Left lung (tissue), 10 donors: ENCODE data around the gene PRDM10. TPM values are rescaled to one million over a fixed set of nuclear protein-coding genes. Genes with fewer than 3 reads are reported as not detected.

ENCODE experiments used
- ATAC-seq: fragments of 200-7000 bp; cut with Tn5 transposase; one replicate; pipeline ENCODE4 v1.9.1; 2020; ENCODE audit warnings: moderate library complexity
- DNase-seq, 4 donors: peaks; one replicate each; pipeline ENCODE4 v3.0.0-alpha.2; 2013 to 2020
- H3K27ac ChIP-seq, 2 donors: fragments of 200-600 bp; sonication (generic) in 1 of 2; one replicate each; pipeline versions ENCODE4 v1.5.0 to v1.8.0; 2020 to 2021
- H3K27me3 ChIP-seq, 2 donors: fragments of 200-600 bp; sonication (generic) in 1 of 2; one replicate each; pipeline versions ENCODE4 v1.5.0 to v1.8.0; 2020 to 2021
- H3K36me3 ChIP-seq, 2 donors: fragments of 200-600 bp; sonication (generic) in 1 of 2; one replicate each; pipeline versions ENCODE4 v1.5.0 to v1.8.0; 2020 to 2021
- H3K4me1 ChIP-seq, 2 donors: fragments of 200-600 bp; one replicate each; pipeline ENCODE4 v1.8.0; 2021
- H3K4me3 ChIP-seq, 2 donors: fragments of 200-600 bp; sonication (generic) in 1 of 2; one replicate each; pipeline versions ENCODE4 v1.5.0 to v1.8.0; 2020 to 2021; ENCODE audit warnings: mild to moderate bottlenecking in 1 of 2
- H3K9me3 ChIP-seq, 2 donors: fragments of 200-600 bp; sonication (generic) in 1 of 2; one replicate each; pipeline versions ENCODE4 v1.5.0 to v1.8.0; 2020 to 2021
- intact Hi-C, 2 donors: fragments of 100-400 bp; cut with DNase I; formaldehyde crosslinking; loops; one replicate each; pipeline versions ENCODE4 v1.11.2 to v1.14.2; 2022
- polyA plus RNA-seq, 6 donors: library from polyadenylated mRNA; unstranded; fragments of 120-200 nt; gene quantifications; one replicate each; pipeline ENCODE4 v1.2.1, GENCODE V29; 2013; ENCODE audit not compliant: insufficient read length in 6 of 6
- total RNA-seq, 2 donors: library from RNA; stranded (reverse); fragmentation: NEBNext Ultra II Directional; extraction: Animal tissue kit (Norgen Biotek cat#: 25700); gene quantifications; one replicate each; pipeline ENCODE4 v1.2.1, GENCODE V29; 2021
- TF ChIP-seq, protein P1 (sequence below), 2 donors: fragments of 200-600 bp; sonication (generic) in 1 of 2; IDR thresholded peaks; one replicate each; pipeline versions ENCODE4 v1.5.0 to v1.8.0; 2021; ENCODE audit warnings: antibody characterized with exemption in 2 of 2
- donor health status: DM: no; HTN: yes; CAD: no.
- donor health status: DM: no; HTN: no; CAD: no.

PRDM10 gene
- total and polyA plus RNA-seq, 8 donors = 8.0 to 15.9 (median 10.6) TPM

DNA sequence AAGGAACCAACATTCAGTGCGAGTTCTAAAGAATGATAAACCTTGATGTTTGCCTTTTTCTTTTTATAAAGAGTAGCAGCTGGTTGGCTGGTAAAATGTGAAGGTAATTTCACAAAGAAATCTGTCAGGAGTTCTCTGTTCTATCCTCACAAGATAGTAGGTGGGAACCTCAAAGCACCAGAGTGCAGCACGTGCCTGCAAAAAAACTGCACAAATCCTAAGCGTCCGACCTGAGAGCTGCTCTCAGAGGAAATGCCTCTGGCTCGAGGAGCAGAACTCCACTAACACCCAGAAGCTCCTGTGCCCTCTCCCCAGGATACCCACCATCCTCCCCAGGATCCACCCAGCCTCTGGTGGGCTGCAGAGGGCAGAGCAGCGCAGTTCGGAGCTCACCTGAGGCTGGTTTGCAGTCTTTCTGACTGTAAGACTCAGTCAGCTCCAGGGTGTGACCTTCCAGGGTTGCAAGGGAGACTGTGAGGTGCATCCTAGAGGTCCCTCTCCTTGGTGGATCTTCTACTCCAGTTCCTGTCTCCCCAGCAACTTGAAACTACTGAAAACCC, 23.5 kb downstream of the PRDM10 start:
- Histone ChIP-seq H3K4me1 (peaks cover 0 to 6% of the 10 kb centered on the region in 2 donors), H3K36me3 (no peaks in the 10 kb centered on the region), H3K4me3 (no peak overlapping the region), H3K27me3 (no peaks in the 10 kb centered on the region), H3K9me3 (no peaks in the 10 kb centered on the region), H3K27ac (no peak overlapping the region)
- TF ChIP-seq, protein P1, sequence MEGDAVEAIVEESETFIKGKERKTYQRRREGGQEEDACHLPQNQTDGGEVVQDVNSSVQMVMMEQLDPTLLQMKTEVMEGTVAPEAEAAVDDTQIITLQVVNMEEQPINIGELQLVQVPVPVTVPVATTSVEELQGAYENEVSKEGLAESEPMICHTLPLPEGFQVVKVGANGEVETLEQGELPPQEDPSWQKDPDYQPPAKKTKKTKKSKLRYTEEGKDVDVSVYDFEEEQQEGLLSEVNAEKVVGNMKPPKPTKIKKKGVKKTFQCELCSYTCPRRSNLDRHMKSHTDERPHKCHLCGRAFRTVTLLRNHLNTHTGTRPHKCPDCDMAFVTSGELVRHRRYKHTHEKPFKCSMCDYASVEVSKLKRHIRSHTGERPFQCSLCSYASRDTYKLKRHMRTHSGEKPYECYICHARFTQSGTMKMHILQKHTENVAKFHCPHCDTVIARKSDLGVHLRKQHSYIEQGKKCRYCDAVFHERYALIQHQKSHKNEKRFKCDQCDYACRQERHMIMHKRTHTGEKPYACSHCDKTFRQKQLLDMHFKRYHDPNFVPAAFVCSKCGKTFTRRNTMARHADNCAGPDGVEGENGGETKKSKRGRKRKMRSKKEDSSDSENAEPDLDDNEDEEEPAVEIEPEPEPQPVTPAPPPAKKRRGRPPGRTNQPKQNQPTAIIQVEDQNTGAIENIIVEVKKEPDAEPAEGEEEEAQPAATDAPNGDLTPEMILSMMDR (IDR thresholded peaks at IDR 0.05) = no peak
- ATAC-seq (no peak), DNase-seq (no peak)
- intact Hi-C loops = no loop called here

DNA sequence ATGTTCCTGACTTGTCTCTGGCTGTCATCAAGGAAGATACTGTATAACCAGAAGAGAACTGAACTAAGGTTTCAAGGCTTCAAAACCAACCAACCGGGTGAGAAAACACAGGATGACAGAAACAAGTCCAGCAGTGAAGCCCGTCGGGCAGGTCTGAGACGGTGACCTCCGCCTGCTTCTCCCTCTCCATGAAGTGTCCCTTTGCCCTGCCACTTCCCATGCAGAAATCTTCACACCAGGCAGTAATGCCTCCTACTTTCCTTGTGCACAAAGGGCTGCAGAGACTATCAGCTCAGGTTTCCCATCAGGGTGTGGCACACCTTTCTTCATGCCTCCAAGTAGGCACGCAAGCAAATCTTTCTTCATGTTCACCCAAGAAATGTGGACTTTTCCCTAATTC, 24.2 kb downstream of the PRDM10 start:
- Histone ChIP-seq H3K9me3 (no peaks in the 10 kb centered on the region), H3K27me3 (no peaks in the 10 kb centered on the region), H3K36me3 (no peaks in the 10 kb centered on the region), H3K4me1 (peaks cover 0 to 13% of the 10 kb centered on the region in 2 donors), H3K4me3 (no peak overlapping the region), H3K27ac (no peak overlapping the region)
- no peak for ATAC-seq
- intact Hi-C loops = no loop called here
- no peak for DNase-seq
- TF ChIP-seq, protein P1 (IDR thresholded peaks at IDR 0.05) = no peak

DNA sequence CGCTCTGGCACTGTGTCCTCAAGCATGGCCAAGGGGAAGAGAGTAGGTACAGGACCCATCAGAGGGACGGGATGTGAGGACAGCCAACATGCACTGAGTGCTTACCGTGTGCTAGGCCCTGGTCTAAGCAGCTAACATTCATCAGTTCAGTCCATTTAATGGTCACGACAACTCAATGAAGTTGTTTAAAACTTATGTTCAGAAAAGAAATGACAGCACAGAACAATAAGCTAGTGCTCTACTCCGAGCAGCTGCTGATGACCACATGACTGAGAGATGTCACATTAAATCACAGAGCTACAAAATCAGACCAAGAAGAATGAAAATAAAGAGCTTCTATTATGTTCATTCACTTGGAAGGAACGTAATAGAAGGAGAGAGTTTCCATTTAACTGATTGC, 26.3 kb downstream of the PRDM10 start:
- Histone ChIP-seq H3K27me3 (no peaks in the 10 kb centered on the region), H3K36me3 (no peaks in the 10 kb centered on the region), H3K27ac (no peak overlapping the region), H3K4me1 (peaks cover 0 to 18% of the 10 kb centered on the region in 2 donors), H3K9me3 (no peaks in the 10 kb centered on the region), H3K4me3 (no peak overlapping the region)
- TF ChIP-seq, protein P1 (IDR thresholded peaks at IDR 0.05) = no peak
- intact Hi-C loops = no loop called here
- DNase-seq (no peak), ATAC-seq (no peak)

DNA sequence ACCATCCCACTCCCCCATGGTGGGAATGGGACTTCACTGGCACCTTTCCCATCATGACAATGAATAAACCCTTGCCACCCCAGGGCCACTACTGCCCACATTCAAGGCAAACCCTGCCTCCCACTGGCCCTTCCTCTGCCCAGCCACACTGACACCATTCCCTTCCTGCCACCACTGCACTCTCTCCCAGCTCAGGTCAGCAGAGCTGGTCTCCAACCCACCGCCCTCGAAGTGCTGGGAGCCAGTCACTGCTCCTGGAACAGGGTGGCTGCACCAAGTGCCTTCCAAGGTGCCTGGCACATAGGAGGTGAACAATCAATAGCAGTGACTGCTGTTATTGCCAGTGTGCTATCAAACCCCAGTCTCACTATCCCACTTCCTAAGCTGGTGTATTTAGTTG, 27.1 kb downstream of the PRDM10 start:
- H3K27ac ChIP-seq = no peak overlapping the region
- H3K27me3 ChIP-seq = no peaks in the 10 kb centered on the region
- H3K4me1 ChIP-seq = peaks cover 0 to 18% of the 10 kb centered on the region in 2 donors
- no peak overlapping the region for H3K4me3 ChIP-seq
- intact Hi-C loops = no loop called here
- no peaks in the 10 kb centered on the region for H3K9me3 ChIP-seq
- TF ChIP-seq, protein P1 (IDR thresholded peaks at IDR 0.05) = no peak
- H3K36me3 ChIP-seq = no peaks in the 10 kb centered on the region
- ATAC-seq (no peak), DNase-seq (no peak)

DNA sequence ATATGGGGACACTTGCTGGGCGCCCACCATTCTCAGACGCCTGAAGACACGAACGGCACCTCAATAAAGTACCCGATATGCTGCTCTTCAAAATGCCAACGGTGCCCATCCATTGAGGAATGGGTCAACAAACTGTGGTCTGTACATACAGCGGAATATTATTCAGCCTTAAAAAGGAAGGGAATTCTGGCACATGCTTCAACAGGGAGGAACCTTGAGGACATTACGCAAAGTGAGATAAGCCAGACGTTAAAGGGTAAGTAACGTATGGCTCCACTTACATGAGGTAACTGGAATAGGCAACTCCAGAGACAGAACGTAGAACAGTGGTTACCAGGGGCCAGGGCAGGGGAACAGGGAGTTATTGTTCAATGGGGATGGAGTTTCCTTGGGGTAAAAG, 28.0 kb downstream of the PRDM10 start:
- Histone ChIP-seq H3K27ac (no peak overlapping the region), H3K9me3 (no peaks in the 10 kb centered on the region), H3K4me3 (no peak overlapping the region), H3K27me3 (no peaks in the 10 kb centered on the region), H3K4me1 (peaks cover 0 to 25% of the 10 kb centered on the region in 2 donors), H3K36me3 (no peaks in the 10 kb centered on the region)
- ATAC-seq = no peak
- intact Hi-C loops = no loop called here
- TF ChIP-seq, protein P1 (IDR thresholded peaks at IDR 0.05) = no peak
- DNase-seq = no peak
